Upper lobe of left lung (tissue), 4 donors: ENCODE measurements around the gene TUBGCP6.

Source experiments
- CTCF ChIP-seq, 6 experiments: fragments of 450-650 bp in 4 of 6; fragments of 200-600 bp in 2 of 6; sonication (generic) in 2 of 6; IDR thresholded peaks; one replicate each; pipeline ENCODE4 v1.5.1; 2016 to 2019; ENCODE audit warnings: antibody characterized with exemption in 6 of 6
- POLR2A ChIP-seq, 4 donors: fragments of 450-650 bp; IDR thresholded peaks; one replicate each; pipeline ENCODE4 v1.5.1; 2016 to 2017; ENCODE audit warnings: antibody characterized with exemption in 4 of 4, mild to moderate bottlenecking in 2 of 4
- POLR2AphosphoS5 ChIP-seq, 2 donors: sonication (generic); formaldehyde crosslinking; IDR thresholded peaks; one replicate each; pipeline ENCODE4 v1.5.1; 2017; ENCODE audit warnings: antibody characterized with exemption in 2 of 2

GRCh38 chr22:50286275-50286674, 41.5 kb upstream of the TUBGCP6 start:
- no peak for TF ChIP-seq CTCF (IDR thresholded peaks at IDR 0.05)
- no peak for TF ChIP-seq POLR2A (IDR thresholded peaks at IDR 0.05)
- no peak for TF ChIP-seq POLR2AphosphoS5 (IDR thresholded peaks at IDR 0.05)
